Stomach (tissue), 4 donors: ENCODE measurements around the gene NTN4.

Experiments
- CTCF ChIP-seq, 7 experiments: fragments of 450-650 bp in 4 of 7; fragments of 200-600 bp in 3 of 7; sonication (generic) in 3 of 7; IDR thresholded peaks; one replicate each; pipeline ENCODE4 v1.5.1; 2016 to 2019; ENCODE audit warnings: antibody characterized with exemption in 7 of 7, control low read depth in 2 of 7, mild to moderate bottlenecking in 1 of 7
- EP300 ChIP-seq: sonication (generic); formaldehyde crosslinking; IDR thresholded peaks from one replicate; pipeline ENCODE4 v1.6.1; 2017; ENCODE audit warnings: antibody characterized with exemption
- POLR2AphosphoS5 ChIP-seq, 3 donors: sonication (generic); formaldehyde crosslinking; IDR thresholded peaks; one replicate each; pipeline ENCODE4 v1.6.1; 2016; ENCODE audit warnings: antibody characterized with exemption in 3 of 3

- TF ChIP-seq CTCF (IDR thresholded peaks at IDR 0.05) = no peak
- no peak for TF ChIP-seq POLR2AphosphoS5 (IDR thresholded peaks at IDR 0.05)
- TF ChIP-seq EP300 = no peak
Measured at GRCh38 chr12:95705143-95705542, 85.4 kb downstream of the NTN4 start.
